ENCODE results near the gene SCGB1C2.

The SCGB1C2 gene

GRCh38 chr17:171871-172270, 34.5 kb downstream of the SCGB1C2 start:
- TF ChIP-seq CTCF (IDR thresholded peaks at IDR 0.05; ENCODE audit: extremely low read depth, missing control alignments), result no peak

GRCh38 chr17:172401-172800, 35.0 kb downstream of the SCGB1C2 start:
- DNase-seq (ENCODE audit: low spot score), result no peak
- TF ChIP-seq CTCF (IDR thresholded peaks at IDR 0.05; ENCODE audit: extremely low read depth, missing control alignments), result no peak

More at GRCh38 chr17:171871-172270, 34.5 kb downstream of the SCGB1C2 start:
- DNase-seq (ENCODE audit: low spot score), result no peak

GRCh38 chr17:173166-173911, 36.0 kb downstream of the SCGB1C2 start:
- no peak for DNase-seq (ENCODE audit: low spot score)
- TF ChIP-seq CTCF (IDR thresholded peaks at IDR 0.05; ENCODE audit: extremely low read depth, missing control alignments), result no peak

GRCh38 chr17:177155-177554, 39.8 kb downstream of the SCGB1C2 start:
- DNase-seq (ENCODE audit: low spot score), result no peak
- no peak for TF ChIP-seq CTCF (IDR thresholded peaks at IDR 0.05; ENCODE audit: extremely low read depth, missing control alignments)

- DNase-seq (ENCODE audit: low spot score), result no peak
- TF ChIP-seq CTCF (IDR thresholded peaks at IDR 0.05; ENCODE audit: extremely low read depth, missing control alignments), result no peak
Measured at GRCh38 chr17:177762-178161, 40.4 kb downstream of the SCGB1C2 start.

- no peak for DNase-seq (ENCODE audit: low spot score)
- no peak for TF ChIP-seq CTCF (IDR thresholded peaks at IDR 0.05; ENCODE audit: extremely low read depth, missing control alignments)
Measured at GRCh38 chr17:178292-179065, 41.1 kb downstream of the SCGB1C2 start.

GRCh38 chr17:179066-179432, 41.7 kb downstream of the SCGB1C2 start:
- DNase-seq (ENCODE audit: low spot score), result no peak

More at GRCh38 chr17:179066-179432, 41.7 kb downstream of the SCGB1C2 start:
- no peak for TF ChIP-seq CTCF (IDR thresholded peaks at IDR 0.05; ENCODE audit: extremely low read depth, missing control alignments)

All from GM20000 (cell line).